ENCODE data around the gene OR2B2.

DNA sequence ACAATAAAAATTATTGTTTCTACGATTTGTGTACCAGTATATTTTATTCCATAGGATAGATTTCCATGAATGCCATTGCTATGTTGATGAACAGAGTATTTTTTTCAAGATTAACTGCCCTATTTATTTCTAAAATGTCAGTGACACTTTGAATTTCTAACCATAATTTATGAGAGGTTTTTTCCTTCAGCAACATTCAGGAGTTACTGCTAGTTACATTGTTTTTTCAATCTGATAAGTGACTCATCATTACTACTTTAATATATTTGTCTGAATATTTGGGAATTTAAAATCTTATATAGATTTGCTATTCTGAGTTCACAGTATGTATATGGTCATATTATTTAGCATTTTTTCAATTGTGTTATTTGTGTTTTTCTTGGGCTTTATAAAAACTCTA is 38.8 kb upstream of the OR2B2 start:
- TF ChIP-seq, protein P1, sequence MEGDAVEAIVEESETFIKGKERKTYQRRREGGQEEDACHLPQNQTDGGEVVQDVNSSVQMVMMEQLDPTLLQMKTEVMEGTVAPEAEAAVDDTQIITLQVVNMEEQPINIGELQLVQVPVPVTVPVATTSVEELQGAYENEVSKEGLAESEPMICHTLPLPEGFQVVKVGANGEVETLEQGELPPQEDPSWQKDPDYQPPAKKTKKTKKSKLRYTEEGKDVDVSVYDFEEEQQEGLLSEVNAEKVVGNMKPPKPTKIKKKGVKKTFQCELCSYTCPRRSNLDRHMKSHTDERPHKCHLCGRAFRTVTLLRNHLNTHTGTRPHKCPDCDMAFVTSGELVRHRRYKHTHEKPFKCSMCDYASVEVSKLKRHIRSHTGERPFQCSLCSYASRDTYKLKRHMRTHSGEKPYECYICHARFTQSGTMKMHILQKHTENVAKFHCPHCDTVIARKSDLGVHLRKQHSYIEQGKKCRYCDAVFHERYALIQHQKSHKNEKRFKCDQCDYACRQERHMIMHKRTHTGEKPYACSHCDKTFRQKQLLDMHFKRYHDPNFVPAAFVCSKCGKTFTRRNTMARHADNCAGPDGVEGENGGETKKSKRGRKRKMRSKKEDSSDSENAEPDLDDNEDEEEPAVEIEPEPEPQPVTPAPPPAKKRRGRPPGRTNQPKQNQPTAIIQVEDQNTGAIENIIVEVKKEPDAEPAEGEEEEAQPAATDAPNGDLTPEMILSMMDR (IDR thresholded peaks at IDR 0.05), result no peak
- no peak for TF ChIP-seq POLR2A (IDR thresholded peaks at IDR 0.05)

All from right lobe of liver (tissue), 4 donors.